Measurements from ENCODE around the gene SLC32A1. TPM values are rescaled to one million over a fixed set of nuclear protein-coding genes. Genes with fewer than 3 reads are reported as not detected.

The SLC32A1 gene
- total RNA-seq, 1 experiment from 2014 or later, result 0.24 TPM

- Histone ChIP-seq H3K14ac (ENCODE audit: insufficient read depth, low read length) (no peak overlapping the region), H3K56ac (ENCODE audit: insufficient read length, low read depth, low read length) (no peak overlapping the region), H3K4me2 (ENCODE audit: insufficient read depth, insufficient read length, low read length) (no peak overlapping the region), H4K5ac (ENCODE audit: insufficient read length, low read depth, low read length) (no peak overlapping the region), H3T11ph (ENCODE audit: low read length) (no peak overlapping the region), H3K9ac (ENCODE audit: extremely low read depth, insufficient read length, low read length) (no peak overlapping the region), H3K79me1 (ENCODE audit: insufficient read depth, low read depth, low read length, poor library complexity, severe bottlenecking) (no peaks in the 10 kb centered on the region), H2BK15ac (ENCODE audit: low read depth, low read length) (no peak overlapping the region), H3K23me2 (ENCODE audit: insufficient read length, low read depth, low read length, poor library complexity, severe bottlenecking) (no peaks in the 10 kb centered on the region), H2BK5ac (ENCODE audit: insufficient read length, low read length) (no peak overlapping the region), H4K8ac (replicated peaks; ENCODE audit: insufficient read length, low read depth, low read length) (no peak overlapping the region), H2BK12ac (ENCODE audit: insufficient read length, low read depth, low read length) (no peak overlapping the region), H3K27me3 (ENCODE audit: insufficient read depth, low read length) (no peaks in the 10 kb centered on the region), H2BK120ac (ENCODE audit: low read depth, low read length, poor library complexity, severe bottlenecking) (no peak overlapping the region), H3K4me1 (ENCODE audit: insufficient read depth, low read length) (no peaks in the 10 kb centered on the region), H4K91ac (ENCODE audit: insufficient read length, low read depth, low read length) (no peak overlapping the region), H3K4ac (ENCODE audit: low read depth, low read length) (no peak overlapping the region), H3K23ac (ENCODE audit: insufficient read length, low read depth, low read length) (no peak overlapping the region), H3K9me3 (ENCODE audit: control insufficient read depth, low read depth, low read length) (no peaks in the 10 kb centered on the region), H3K18ac (ENCODE audit: insufficient read length, low read depth, low read length) (no peak overlapping the region), H3K27ac (ENCODE audit: insufficient read length, low read depth, low read length) (no peak overlapping the region), H4K20me1 (ENCODE audit: control insufficient read depth, insufficient read depth, insufficient read length) (no peaks in the 10 kb centered on the region), H2AK5ac (ENCODE audit: insufficient read length, low read length) (no peak overlapping the region), H3K79me2 (ENCODE audit: insufficient read depth, low read length) (no peaks in the 10 kb centered on the region), H2BK20ac (ENCODE audit: low read depth, low read length, poor library complexity, severe bottlenecking) (no peak overlapping the region), H2AFZ (ENCODE audit: low read length) (no peak overlapping the region)
- peaks cover 3% of the 10 kb centered on the region in 2 experiments; a peak in 1 of 4 replicates for H3K4me1 Mint-ChIP-seq
- no peak for DNase-seq
- no peak overlapping the region for H3K27ac Mint-ChIP-seq
- peaks cover 24 to 65% (median 55%) of the 10 kb centered on the region in 3 experiments; a peak in 6 of 7 replicates for H3K36me3 Mint-ChIP-seq (ENCODE audit: insufficient read depth in 1 of 3, low read depth in 3 of 3)
- no peak overlapping the region for H3K4me3 Mint-ChIP-seq
- H3K9me3 Mint-ChIP-seq, result no peaks in the 10 kb centered on the region
- WGBS (ENCODE audit: extremely low coverage, insufficient read length, low lambda C conversion rate), result no CpG with 5 or more reads among the region's 13 CpGs
- TF ChIP-seq CTCF (conservative IDR thresholded peaks at IDR 0.05), result no peak
- no peaks in the 10 kb centered on the region; the same call in 1 of the 2 replicates for H3K27me3 Mint-ChIP-seq (ENCODE audit: low read depth)
These were observed 30.6 kb downstream of the SLC32A1 start for GRCh38 chr20:38754924-38755323.

Data from H9 (cell line).